ENCODE results near the gene PIPOX.

Gene PIPOX, protein sequence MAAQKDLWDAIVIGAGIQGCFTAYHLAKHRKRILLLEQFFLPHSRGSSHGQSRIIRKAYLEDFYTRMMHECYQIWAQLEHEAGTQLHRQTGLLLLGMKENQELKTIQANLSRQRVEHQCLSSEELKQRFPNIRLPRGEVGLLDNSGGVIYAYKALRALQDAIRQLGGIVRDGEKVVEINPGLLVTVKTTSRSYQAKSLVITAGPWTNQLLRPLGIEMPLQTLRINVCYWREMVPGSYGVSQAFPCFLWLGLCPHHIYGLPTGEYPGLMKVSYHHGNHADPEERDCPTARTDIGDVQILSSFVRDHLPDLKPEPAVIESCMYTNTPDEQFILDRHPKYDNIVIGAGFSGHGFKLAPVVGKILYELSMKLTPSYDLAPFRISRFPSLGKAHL

DNA sequence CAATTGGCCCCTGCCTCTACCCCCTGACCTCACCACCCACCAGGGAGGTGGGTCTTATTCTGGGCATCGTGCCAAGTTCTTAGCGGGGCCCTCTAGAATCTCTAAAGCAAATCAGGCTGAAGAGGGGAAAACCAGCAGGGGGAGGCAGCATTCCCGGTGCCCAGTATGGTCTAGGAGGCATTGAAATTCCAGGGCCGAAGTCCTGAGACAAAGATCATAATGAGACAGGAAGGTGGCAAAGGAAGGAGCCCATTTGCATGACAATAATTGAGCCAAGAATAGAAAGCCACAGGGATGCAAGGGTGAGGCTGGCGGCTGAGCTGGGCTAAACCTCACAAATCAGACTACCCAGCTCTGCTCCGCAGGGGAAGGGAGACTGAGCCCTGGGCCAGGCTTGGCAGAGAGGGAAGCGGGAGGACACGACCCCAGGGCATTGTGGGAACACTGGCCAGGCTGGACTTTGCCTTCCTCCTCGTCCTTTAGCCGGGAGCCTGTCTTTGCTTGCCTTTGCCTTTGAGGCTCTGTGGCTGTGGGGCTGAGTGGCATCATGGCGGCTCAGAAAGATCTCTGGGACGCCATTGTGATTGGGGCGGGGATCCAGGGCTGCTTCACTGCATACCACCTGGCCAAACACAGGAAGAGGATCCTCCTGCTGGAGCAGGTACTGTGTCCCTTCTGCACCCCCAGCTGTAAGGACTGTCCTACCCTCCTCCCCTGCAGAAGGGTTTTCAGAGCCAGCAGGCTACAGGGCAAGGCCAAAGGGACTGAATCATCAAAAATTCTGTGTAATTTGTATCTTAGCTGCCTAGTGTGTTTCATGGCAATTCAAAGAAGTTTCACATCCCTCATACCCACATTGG lies at the start of gene PIPOX:
PIPOX (plus strand) TSS at position 463 of the 860 bp plus-strand sequence; CDS start at position 548, 85 bp downstream.
- peak; percentile 26 for ATAC-seq
- DNase-seq = peak; percentile 12

DNA sequence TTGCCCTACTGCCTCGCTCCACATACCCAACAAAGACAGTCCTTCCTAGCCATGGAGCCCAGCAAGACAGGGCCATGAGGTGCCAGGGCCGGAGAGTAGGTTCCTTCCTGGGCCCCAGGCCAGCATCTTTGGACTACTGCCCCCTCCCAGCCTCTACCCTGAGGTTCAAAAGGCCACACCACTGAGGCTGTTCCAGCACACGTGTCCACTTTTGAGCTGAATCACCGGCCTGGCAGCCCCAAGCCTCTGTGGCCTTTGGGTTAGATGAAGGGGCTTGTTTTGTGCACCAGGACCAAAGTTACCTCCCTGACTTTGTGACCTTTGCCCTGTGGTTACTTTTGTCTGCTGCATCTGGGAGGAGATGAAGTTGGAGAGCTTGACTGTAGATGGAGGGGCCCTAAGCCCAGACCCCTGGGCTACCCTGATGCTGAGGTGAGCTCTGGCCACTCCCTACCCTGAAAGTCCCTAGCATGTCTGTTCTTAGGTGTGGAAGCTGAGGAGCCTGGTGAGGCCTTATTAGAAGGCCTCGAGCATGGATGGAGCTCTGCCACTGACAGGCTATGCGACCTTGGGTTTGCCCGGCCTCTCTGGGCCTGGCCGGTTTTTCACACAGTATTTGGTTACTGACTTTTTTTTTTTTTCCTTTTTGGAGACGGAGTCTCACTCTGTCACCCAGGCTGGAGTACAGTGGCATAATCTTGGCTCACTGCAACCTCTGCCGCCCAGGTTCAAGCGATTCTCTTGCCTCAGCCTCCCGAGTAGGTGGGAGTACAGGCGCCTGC lies 49.1 kb upstream of the PIPOX start:
- DNase-seq (no peak), ATAC-seq (no peak)

DNA sequence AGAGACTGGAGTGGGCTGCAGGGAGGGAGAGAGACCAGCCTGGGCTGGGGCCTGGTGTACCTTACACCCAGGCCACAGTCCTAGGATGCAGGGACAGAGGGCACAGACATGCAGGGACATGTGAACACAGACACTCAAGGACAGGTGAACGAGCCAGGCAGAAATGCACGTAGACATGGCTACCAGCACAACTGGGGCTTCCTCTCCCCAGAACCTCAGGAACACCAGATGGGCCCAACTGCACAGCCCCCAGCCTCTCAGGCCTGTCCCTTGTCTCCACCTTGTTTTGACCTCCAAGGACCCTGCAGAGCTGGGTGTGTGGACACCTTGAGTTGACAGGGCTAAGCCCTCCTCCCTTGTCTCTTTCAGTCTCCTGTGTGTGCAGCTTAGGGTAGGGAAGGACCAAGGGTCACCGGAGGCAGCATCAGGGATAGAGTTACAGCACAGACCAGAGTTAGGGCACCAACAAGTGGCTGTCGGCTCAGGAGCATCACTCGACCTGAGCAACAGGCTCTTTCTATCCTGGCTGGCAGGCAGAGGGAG lies 46.3 kb upstream of the PIPOX start:
- ATAC-seq (no peak), DNase-seq (no peak)

DNA sequence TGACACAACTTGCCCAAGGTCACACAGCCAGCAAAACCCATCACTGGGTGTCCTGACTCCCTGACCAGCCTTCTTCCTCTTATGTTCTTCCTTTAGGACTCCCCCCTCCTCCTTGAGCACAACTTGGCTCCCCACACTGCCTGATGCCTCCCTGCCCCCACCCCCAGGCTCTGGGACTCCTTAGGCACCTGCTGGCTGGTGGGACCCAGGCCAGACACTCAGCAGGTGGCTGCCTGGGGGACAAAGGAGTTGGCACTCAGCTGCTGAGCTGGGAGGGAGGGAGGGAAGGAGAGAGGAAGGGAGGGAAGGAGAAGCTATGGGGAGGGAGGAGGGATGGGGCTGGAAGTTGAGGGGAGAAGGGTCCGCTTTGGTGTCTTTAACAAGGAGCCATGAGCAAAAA lies 45.1 kb upstream of the PIPOX start:
- DNase-seq (no peak), ATAC-seq (no peak)

DNA sequence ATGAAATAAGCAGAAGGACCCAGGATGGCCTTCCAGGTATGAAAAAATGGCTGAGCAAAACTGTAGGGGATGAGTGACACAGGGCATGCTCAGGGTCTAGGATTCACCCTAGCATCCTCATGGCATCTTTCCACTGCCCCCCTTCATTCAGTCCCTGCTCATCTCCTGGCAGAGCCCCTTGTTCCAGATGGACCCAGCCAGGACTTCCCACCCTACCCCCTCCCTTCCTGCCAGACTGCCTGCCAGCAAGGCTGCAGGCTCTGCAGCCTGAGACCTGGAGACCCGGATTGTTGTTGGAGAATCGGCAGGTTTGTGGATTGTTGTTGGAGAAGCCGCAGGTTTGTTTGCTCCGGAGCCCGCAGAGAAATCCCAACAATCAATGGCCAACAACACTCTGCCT lies 43.7 kb upstream of the PIPOX start:
- ATAC-seq = no peak
- DNase-seq = no peak

DNA sequence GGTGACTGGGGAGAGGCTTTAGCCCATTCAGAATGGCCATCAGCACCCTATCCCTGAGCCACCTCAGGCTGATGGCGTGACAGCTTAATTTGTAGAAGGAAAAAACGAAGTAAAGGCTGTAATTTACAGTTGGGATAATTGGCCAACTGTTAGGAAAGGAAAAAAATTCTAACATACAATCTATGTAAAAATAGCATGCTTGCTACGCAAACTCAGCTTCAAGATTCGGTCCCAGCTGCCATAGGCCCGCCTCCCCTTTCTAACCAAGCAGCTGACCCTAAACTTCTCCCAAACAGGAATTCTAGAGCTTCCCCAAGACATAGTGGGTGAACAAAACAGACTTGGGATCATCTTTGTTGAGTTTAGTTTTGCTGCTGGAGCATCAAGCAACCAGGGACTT lies 42.0 kb upstream of the PIPOX start:
- DNase-seq (no peak), ATAC-seq (no peak)

DNA sequence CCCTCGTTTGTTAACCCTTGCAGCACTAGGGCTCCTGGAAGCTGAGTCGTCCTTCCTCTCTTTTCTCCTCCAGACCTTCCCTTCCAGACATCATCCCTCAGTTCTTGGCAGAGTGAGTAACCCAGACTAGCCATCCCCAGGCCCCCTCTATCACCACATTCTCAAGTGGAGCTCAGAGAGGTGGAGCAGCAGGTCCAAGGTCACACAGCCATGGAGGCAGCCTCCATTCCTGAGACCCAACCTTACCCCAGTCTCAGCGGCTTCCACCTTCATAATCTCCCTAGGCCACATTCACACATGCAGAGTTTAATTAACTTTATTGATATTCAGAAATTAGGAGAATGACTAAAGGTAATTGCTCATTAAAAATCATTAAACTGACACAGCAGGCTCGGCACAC lies 40.1 kb upstream of the PIPOX start:
- ATAC-seq (no peak), DNase-seq (no peak)

DNA sequence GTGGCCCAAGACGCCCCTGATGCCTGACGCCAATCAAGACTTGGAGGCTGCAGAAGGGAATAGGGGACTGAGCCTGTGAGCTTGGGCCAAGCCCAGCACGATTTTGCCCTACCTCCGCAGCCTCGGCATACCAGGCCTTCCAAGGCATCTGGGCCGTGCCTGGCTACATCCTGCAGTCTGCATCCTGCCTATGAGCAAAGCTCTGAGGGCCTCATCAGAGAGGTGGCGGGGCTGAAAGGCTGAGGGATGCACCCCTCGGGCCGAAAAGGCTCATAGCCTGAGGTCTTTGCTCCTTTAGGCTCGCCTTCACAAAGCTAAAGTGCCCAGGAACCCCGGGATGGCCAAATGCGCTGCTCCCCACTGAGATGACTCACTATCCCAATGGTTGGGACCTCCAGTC lies 39.7 kb upstream of the PIPOX start:
- no peak for ATAC-seq

DNA sequence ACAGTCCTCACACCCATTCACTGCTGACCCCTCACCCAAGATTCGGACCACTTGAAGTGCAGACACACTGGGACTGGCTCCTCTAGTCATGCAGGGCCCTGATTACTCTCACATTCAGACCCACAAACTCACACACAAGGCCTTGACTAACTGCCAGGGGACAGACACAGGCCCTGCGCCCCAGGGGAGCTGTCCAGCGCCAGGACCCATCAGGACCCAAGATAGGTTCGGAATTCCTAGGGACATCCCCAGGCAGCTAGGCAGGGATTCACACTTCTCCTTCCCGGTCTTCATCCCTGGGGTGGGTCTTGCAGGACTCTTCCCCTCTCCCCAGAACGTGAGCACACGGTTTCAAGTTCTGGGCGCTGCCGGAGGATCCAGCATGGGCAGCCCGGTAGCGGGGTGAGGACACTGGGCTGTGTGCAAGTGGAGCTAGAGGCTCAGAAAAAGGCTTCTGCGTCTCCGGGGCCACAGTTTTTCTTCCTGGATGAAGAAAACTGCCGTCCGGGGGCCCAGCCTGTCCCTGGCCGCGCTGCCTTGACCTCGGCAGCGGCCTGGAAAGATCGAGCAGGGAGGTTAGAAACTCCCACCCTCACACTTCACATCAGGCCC lies 38.8 kb upstream of the PIPOX start:
- DNase-seq = no peak
- ATAC-seq = no peak

More for the DNA sequence above, 39.7 kb upstream of the PIPOX start:
- no peak for DNase-seq

DNA sequence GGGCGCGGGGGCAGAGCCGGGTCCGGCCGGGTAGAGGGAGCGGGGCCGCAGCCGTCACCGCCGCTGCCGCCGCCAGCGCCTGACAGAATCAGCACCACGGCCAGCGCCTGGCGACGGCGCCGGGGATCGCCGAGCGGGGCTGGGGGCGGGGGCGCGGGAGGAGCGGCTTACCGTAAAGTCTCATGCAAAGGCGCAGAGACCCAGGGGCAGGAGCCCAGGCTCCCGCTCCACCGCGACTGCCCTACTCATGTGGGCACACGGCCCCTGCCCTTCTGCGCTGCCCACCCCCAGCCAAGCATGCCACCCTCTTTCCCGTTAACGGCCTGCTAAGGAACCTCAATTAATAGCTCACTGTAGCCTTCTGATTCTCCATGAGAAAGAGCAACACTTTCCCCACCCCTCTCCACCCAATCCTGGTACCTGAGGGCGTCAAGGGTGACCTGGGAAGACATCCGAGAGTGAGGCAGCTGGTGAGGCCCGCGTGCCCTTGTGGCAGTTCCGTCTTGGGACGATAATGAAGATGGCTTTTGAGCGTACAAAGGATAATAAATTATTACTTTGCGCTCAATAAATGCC lies 36.9 kb upstream of the PIPOX start, which contains the start of gene SEZ6:
SEZ6 (minus strand) TSS at position 98 of the 576 bp plus-strand sequence. CDS start 164 bp downstream, outside the sequence.
- peak; percentile 64 for ATAC-seq
- peak; percentile 83 for DNase-seq

DNA sequence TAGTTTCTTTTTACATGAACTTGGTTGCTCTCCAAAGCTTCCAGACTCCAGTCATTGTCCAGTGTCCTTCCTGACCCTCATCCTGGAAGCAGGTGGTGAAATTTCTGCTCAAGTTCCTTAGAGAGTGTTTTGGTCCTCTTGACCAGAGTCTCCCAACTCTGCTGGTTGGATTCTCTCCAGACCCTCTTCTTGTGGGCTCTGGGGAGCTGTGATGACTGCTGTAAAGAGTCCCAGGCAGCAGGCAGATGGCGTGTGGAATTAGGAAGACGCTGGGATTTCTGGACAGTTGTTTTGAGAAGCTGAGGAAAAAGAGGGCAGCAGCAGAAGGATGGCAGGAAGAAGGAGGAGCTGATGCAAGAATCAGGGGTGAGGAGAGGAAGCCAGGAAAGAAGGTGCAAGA lies 35.5 kb upstream of the PIPOX start:
- DNase-seq = no peak
- no peak for ATAC-seq

DNA sequence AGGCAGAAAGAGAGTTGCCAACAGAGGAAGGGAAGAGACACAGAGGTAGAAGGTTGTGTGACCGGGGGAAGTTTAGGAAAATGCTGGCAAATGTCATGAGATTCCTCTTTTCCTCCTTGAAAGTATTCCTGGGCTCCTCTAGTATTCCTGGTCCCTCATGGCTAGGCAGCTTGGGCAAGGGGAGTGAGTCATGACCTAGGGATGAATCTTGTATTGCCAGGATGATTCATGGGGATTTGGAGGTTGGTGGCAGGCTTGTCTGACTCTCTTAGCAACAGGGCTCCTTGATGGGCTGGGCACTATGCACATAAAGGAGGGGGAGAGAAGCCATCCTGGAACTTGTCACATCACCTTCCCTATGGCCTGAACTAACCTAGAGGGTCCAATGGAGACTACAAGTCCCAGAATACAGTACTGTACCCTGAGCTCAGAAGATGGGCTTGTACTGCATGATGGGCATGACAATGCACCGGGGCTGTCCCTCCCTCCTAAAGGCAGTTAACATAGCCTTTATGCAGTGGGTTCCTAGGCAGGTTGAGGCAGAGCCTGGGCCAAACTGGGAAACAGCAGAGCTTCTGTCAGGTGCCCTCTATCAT lies 35.0 kb upstream of the PIPOX start:
- DNase-seq = no peak
- ATAC-seq = no peak

DNA sequence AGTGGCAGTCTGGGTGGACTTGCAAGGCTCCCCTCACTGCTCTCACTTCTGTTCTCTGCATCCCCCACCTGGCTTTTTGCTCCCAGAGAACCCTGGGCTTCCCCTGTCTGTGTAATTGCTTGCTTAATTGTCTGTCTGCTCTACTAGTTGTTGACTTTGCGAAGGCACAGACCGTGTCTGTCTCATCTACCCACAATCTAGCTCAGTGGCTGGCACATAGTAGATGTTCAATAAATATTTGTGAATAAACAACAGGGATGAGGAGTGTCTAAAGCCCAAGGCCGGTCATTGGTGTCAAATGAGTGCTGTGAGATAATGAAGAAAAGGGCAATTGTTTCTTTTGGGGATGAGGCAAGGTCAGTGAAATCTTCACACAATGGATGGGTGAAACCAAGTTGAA lies 34.4 kb upstream of the PIPOX start:
- DNase-seq = no peak
- ATAC-seq = no peak

DNA sequence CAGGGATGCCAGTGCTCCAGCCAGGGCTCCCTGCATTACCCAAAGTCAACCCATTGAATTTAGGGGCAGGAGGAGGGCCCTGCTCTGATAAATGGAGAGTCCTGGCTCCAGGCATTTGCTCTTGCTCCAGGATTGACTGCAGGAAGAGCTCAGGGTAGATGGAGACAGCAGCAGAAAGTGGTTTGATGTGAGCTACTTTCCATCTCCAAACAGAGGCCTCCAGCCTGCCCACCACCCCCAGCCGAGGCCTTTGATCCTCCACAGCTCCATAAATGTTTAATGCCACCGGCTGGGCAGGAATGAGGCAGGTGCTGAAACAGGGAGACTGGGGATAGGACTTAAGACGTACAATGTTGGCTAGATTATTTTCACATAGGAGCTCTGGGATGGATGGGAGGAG lies 32.8 kb upstream of the PIPOX start:
- no peak for ATAC-seq

DNA sequence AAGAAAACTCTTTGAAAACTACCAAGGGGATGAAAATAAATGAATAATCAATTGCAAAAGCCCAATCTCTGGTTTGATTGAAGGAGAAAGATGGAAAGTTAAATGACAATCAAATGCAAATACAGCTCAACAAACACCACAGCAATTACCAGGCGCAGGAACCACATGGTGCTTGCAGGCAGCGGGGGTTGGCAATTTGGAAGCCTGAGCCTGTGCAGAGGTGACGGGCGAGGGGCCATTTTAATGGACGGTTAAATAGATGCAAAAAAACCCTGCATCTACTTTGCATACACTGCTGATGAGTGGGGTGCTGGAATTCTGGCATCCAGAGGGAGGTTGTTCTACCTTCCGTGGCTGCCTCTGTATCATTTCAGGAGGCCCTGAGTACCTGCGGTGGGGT lies 32.4 kb upstream of the PIPOX start:
- DNase-seq (no peak), ATAC-seq (no peak)

More for the DNA sequence above, 32.8 kb upstream of the PIPOX start:
- DNase-seq = no peak

DNA sequence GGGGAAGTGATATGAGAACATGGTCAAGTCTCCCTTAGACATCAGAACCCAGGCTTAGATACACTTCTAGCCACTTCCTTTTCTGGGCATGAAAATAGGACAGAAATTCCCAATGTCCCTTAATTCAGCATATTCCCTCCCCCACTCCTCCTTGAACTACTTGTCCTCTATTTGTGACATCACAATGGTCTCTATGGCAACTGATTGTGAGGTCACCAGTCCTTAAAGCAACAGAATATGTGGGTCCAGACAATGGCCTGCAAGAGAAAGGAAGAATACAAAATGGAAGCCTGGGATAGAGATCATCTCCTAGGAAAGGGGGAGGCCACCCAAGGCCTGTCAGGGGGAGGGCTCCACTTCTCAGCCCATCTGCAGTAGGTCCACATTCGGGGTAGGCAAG lies 30.4 kb upstream of the PIPOX start:
- no peak for ATAC-seq
- DNase-seq = no peak

DNA sequence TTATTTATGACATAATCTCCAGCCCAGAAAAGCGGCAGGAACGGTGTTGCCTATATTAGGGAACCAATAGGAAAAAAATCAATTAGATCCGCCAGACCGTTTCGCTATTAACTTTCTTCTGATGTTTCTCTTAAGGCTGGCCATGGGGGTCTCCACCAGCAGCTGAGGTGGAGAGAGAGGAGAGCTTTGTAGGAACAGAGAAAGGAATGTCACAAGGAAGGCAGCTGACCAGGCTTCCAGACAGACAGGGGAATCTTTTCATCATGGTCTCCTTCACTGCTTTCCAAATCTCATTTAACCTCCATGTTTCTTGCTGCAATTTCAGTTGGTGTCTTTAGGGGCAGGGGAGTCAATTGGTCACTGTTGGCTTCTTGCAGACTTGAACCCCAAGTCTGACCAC lies 28.2 kb upstream of the PIPOX start:
- ATAC-seq (no peak), DNase-seq (no peak)

DNA sequence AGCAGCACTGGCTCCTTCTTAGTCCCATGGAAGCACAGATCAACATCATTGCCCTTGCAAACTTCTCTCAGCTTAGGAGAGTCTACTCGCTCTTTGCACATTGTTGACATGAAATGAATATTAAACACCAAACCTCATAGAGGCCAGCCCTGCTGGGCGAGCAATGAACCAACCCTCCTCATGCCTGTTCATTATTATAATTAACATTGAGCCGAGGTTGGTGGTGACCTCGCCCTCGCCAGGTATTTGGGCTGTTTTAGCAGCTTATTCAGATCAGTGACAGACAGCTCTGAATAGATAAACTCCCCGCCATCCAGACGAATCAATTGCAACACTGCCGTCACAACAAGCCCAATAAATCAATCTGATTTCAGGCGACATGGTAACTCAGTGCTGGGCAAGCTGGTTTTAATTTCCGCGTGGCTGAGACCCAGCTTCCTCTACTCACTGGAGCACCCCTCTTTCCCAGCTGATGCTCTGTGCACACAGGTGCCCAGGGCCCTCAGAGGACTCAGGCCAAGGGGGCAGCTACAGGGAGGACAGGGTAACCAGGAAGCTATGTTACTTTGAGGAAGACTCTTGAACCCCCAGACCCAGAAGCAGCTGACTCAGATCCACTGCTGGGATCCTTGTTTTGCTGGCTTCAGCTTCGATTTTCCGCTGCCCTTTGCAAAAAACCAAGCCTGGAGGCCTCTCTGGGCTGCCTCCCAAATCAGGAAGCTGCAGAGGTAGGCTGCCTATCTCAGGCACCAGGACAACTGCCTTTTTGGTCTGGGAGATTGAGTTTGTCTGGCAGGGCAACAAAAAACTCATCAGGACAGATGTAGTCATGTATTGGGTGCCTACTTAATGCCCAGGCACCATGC lies 26.4 kb upstream of the PIPOX start:
- DNase-seq (no peak), ATAC-seq (no peak)

DNA sequence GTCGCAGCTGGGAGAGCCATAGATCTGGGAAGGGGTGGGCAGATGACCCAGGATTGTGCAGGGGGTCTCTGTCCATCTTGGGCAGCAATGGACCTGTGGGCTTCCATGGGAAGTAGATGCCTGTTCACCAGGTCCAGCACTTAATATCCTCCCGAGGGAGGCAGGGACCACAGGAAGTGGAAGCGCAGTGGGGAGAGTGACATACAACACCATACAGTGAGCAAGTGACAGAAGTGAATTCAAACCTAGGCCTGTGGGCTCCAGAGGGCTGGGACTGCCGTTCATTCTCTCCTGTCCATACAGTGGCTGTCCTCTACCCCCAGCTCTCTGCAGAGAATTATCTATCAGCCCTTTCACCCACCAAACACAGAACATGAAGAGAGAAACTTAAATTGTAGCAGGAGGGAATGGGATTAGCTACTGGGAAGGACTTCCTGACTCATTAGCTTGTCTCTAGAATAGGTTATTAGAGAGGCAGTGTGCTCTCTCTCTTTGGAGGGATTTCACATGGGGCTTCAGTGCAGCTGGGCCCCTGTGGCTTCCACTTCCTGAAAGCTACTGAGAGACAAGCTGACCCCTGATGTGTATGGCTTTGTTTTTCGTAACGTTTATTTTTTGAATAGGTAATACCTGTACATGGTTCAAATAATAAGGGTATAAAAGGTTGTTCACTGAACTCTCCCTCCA lies 24.0 kb upstream of the PIPOX start:
- no peak for ATAC-seq
- no peak for DNase-seq

All from stimulated activated naive CD8-positive, alpha-beta T cell treated with anti-CD3 and anti-CD28 coated beads, Interleukin-15, Interleukin-2, amounts not matched to agents 100 U/mL and 50 U/mL, for 24 hours (primary cell).